HepG2 (cell line): ENCODE data around the gene SLC2A2. TPM values are rescaled to one million over a fixed set of nuclear protein-coding genes. Genes with fewer than 3 reads are reported as not detected.
A peak's percentile ranks its signal among the peaks of the same experiment; 100 is the strongest.

ENCODE experiments used
- ARID5B ChIP-seq: IDR thresholded peaks from 2 replicates; pipeline ENCODE4 v1.4.0; 2020; ENCODE audit warnings: mild to moderate bottlenecking, missing genetic modification reagents
- CEBPB ChIP-seq: IDR thresholded peaks from 2 replicates; pipeline ENCODE4 v1.6.1; 2011; ENCODE audit warnings: low read depth, low read length, improper control_type of control experiment, borderline replicate concordance
- FIP1L1 ChIP-seq: fragments of 200-400 bp; formaldehyde crosslinking; IDR thresholded peaks from 2 replicates; pipeline ENCODE4 v1.6.1; 2018; ENCODE audit warnings: low read depth, mild to moderate bottlenecking, low read length, moderate library complexity, borderline replicate concordance; ENCODE audit not compliant: insufficient read depth
- GATA4 ChIP-seq: sonication (generic); IDR thresholded peaks from 2 replicates; pipeline ENCODE4 v1.6.1; 2016; ENCODE audit warnings: antibody characterized with exemption, low read depth, borderline replicate concordance
- HMG20A ChIP-seq: IDR thresholded peaks from 2 replicates; pipeline ENCODE4 v1.6.1; 2016; ENCODE audit warnings: borderline replicate concordance
- KLF11 ChIP-seq: IDR thresholded peaks from 2 replicates; pipeline ENCODE4 v1.6.1; 2016; ENCODE audit warnings: missing compliant biosample characterization
- KMT2B ChIP-seq: IDR thresholded peaks from 2 replicates; pipeline ENCODE4 v1.6.1; 2016; ENCODE audit warnings: missing genetic modification reagents, missing compliant biosample characterization
- MAFK ChIP-seq, 2 experiments: IDR thresholded peaks in 1 of 2; conservative IDR thresholded peaks in 1 of 2; 2 replicates each; pipeline ENCODE4 v1.6.1; 2011; ENCODE audit warnings: improper control_type of control experiment in 2 of 2, low read length in 2 of 2
- MBD4 ChIP-seq: IDR thresholded peaks from 2 replicates; pipeline ENCODE4 v1.6.1; 2012; ENCODE audit warnings: low read length, inconsistent platforms, borderline replicate concordance
- MEF2D ChIP-seq: sonication (generic); formaldehyde crosslinking; IDR thresholded peaks from 2 replicates; pipeline ENCODE4 v1.5.1; 2020; ENCODE audit warnings: mild to moderate bottlenecking, missing genetic modification reagents
- PRDM10 ChIP-seq: sonication (generic); formaldehyde crosslinking; IDR thresholded peaks from 2 replicates; pipeline ENCODE4 v1.4.0; 2020; ENCODE audit warnings: low read depth, missing genetic modification reagents
- RBAK ChIP-seq: sonication (generic); formaldehyde crosslinking; IDR thresholded peaks from 2 replicates; pipeline ENCODE4 v1.5.1; 2020; ENCODE audit warnings: mild to moderate bottlenecking, missing genetic modification reagents
- SYNCRIP ChIP-seq: fragments of 200-400 bp; formaldehyde crosslinking; IDR thresholded peaks from 2 replicates; pipeline ENCODE4 v1.6.1; 2018; ENCODE audit warnings: mild to moderate bottlenecking, low read depth, low read length; ENCODE audit not compliant: insufficient read depth
- TARDBP ChIP-seq: sonication (generic); formaldehyde crosslinking; IDR thresholded peaks from 2 replicates; pipeline ENCODE4 v1.8.0; 2022; ENCODE audit warnings: mild to moderate bottlenecking, missing genetic modification reagents
- ZNF136 ChIP-seq: sonication (generic); formaldehyde crosslinking; IDR thresholded peaks from 2 replicates; pipeline ENCODE4 v1.8.1; 2022; ENCODE audit warnings: low read depth, mild to moderate bottlenecking, moderate library complexity, missing genetic modification reagents
- ZNF17 ChIP-seq: sonication (generic); formaldehyde crosslinking; IDR thresholded peaks from 2 replicates; pipeline ENCODE4 v1.5.0; 2020; ENCODE audit warnings: mild to moderate bottlenecking, missing genetic modification reagents
- ZNF256 ChIP-seq: sonication (generic); formaldehyde crosslinking; conservative IDR thresholded peaks from 2 replicates; pipeline ENCODE4 v1.4.0; 2020; ENCODE audit warnings: missing genetic modification reagents
- ZNF496 ChIP-seq: sonication (generic); formaldehyde crosslinking; IDR thresholded peaks from 2 replicates; pipeline ENCODE4 v1.8.1; 2023; ENCODE audit warnings: mild to moderate bottlenecking, moderate library complexity, missing genetic modification reagents; ENCODE audit not compliant: insufficient replicate concordance
- ZNF597 ChIP-seq: sonication (generic); formaldehyde crosslinking; IDR thresholded peaks from 2 replicates; pipeline ENCODE4 v1.5.0; 2020; ENCODE audit warnings: missing genetic modification reagents
- ZNF790 ChIP-seq: sonication (generic); formaldehyde crosslinking; IDR thresholded peaks from 2 replicates; pipeline ENCODE4 v1.8.0; 2022; ENCODE audit warnings: missing genetic modification reagents, mild to moderate bottlenecking, borderline replicate concordance
- polyA plus RNA-seq, 8 experiments: library from polyadenylated mRNA; depleted of rRNA in 3 of 8; stranded (reverse) in 7 of 8; unstranded in 1 of 8; fragments of >200 nt; fragmentation: Illumina TruSeq in 4 of 8; extraction: Trizol in 4 of 8; gene quantifications; 2 replicates each; pipeline versions ENCODE4 v1.2.1 to v1.2.3, GENCODE V29; 2011 to 2016; ENCODE audit warnings: low read depth in 4 of 8, missing spikeins in 1 of 8, mixed read lengths in 1 of 8; ENCODE audit not compliant: insufficient read depth in 1 of 8
- total RNA-seq, 5 experiments: library from RNA; depleted of rRNA; stranded (reverse); fragments of >200 nt; fragmentation: Illumina TruSeq; extraction: Trizol; gene quantifications; 2 replicates each; pipeline ENCODE4 v1.2.3, GENCODE V29; 2016; ENCODE audit warnings: low read depth in 1 of 5

Gene SLC2A2
- total and polyA plus RNA-seq, 2 of the 13 experiments (the other 11 are each of a cell fraction or from before 2014, with no cell fraction given): 19.5 to 23.2 TPM

- TF ChIP-seq KLF11: 0 out of 2 replicates have a peak, but pooled peaks have one; percentile 64
- TF ChIP-seq ZNF17 (CRISPR knock-in tag): no peak
- TF ChIP-seq SYNCRIP: no peak
- TF ChIP-seq ARID5B (CRISPR knock-in tag): peak; percentile 89
- TF ChIP-seq MBD4: peak; percentile 24; the same call in 1 of the 2 replicates
- no peak for TF ChIP-seq PRDM10 (CRISPR knock-in tag)
- no peak for TF ChIP-seq ZNF597 (CRISPR knock-in tag)
- TF ChIP-seq FIP1L1: no peak
- no peak for TF ChIP-seq ZNF496 (CRISPR knock-in tag)
- no peak for TF ChIP-seq MEF2D (CRISPR knock-in tag)
- TF ChIP-seq HMG20A (CRISPR knock-in tag): peak; percentile 86; the same call in 1 of the 2 replicates
- TF ChIP-seq KMT2B (CRISPR knock-in tag): no peak
- no peak for TF ChIP-seq ZNF790
- peak; percentile 37 to 42; a peak in 1 of 4 replicates for TF ChIP-seq MAFK (conservative IDR thresholded peaks at IDR 0.05 in 1 of 2, IDR thresholded peaks at IDR 0.05 in 1 of 2; ENCODE audit: low read length in 2 of 2)
- peak; percentile 52; the same call in 1 of the 2 replicates for TF ChIP-seq GATA4
- TF ChIP-seq CEBPB: 0 out of 2 replicates have a peak, but pooled peaks have one; percentile 42
- no peak for TF ChIP-seq RBAK (CRISPR knock-in tag)
- TF ChIP-seq ZNF256 (CRISPR knock-in tag): no peak
- TF ChIP-seq TARDBP (CRISPR knock-in tag): peak; percentile 63; the same call in 1 of the 2 replicates
- no peak for TF ChIP-seq ZNF136 (CRISPR knock-in tag)
Observed at GRCh38 chr3:170997961-170998913, 28.3 kb downstream of the SLC2A2 start (continued).
